Small intestine (tissue), 7 donors: ENCODE data around the gene LSM5. TPM values are rescaled to one million over a fixed set of nuclear protein-coding genes. Genes with fewer than 3 reads are reported as not detected.

ENCODE experiments used
- DNase-seq, 2 donors: peaks; one replicate each; pipeline versions ENCODE4 v3.0.0 to v3.0.0-alpha.2; 2013
- FAIRE-seq: peaks from 2 replicates; lab custom pipeline; 2012; peaks lifted over from hg19 to GRCh38; lab: Jason Lieb, UNC
- H3K27ac ChIP-seq, 3 donors: one replicate each; pipeline ENCODE4 v1.5.1; 2013; ENCODE audit warnings: low read length in 2 of 3, mild to moderate bottlenecking in 2 of 3, control low read depth in 1 of 3, inconsistent platforms in 1 of 3, low read depth in 1 of 3, moderate library complexity in 1 of 3
- H3K27me3 ChIP-seq, 3 donors: one replicate each; pipeline ENCODE4 v1.6.1; 2013; ENCODE audit warnings: low read length in 3 of 3, inconsistent platforms in 1 of 3; ENCODE audit not compliant: control insufficient read depth in 3 of 3, insufficient read depth in 3 of 3
- H3K36me3 ChIP-seq, 3 donors: one replicate each; pipeline ENCODE4 v1.6.1; 2013; ENCODE audit warnings: low read length in 3 of 3, inconsistent platforms in 1 of 3, low read depth in 1 of 3, mild to moderate bottlenecking in 1 of 3, moderate library complexity in 1 of 3; ENCODE audit not compliant: control insufficient read depth in 3 of 3, insufficient read depth in 2 of 3
- H3K4me1 ChIP-seq, 3 donors: one replicate each; pipeline ENCODE4 v1.6.1; 2013; ENCODE audit warnings: low read length in 2 of 3, inconsistent platforms in 1 of 3, low read depth in 1 of 3, mild to moderate bottlenecking in 1 of 3, moderate library complexity in 1 of 3; ENCODE audit not compliant: control insufficient read depth in 3 of 3, insufficient read depth in 2 of 3
- H3K4me3 ChIP-seq, 3 donors: one replicate each; pipeline ENCODE4 v1.5.1; 2013; ENCODE audit warnings: low read length in 3 of 3, control low read depth in 1 of 3, inconsistent platforms in 1 of 3, low read depth in 1 of 3, mild to moderate bottlenecking in 1 of 3, moderate library complexity in 1 of 3
- H3K9me3 ChIP-seq, 2 donors: one replicate each; pipeline ENCODE4 v1.6.1; 2013; ENCODE audit warnings: low read depth in 1 of 2, low read length in 1 of 2; ENCODE audit not compliant: control insufficient read depth in 2 of 2, insufficient read depth in 1 of 2
- WGBS, 3 donors: extraction: QIAGEN DNeasy Blood & Tissue Kit; methylation state at CpG; one replicate each; pipeline ENCODE4 v1.1.7; 2013; 5-methylcytosine and 5-hydroxymethylcytosine counted together
- polyA plus RNA-seq, 4 donors: library from polyadenylated mRNA; stranded (reverse) in 3 of 4; unstranded in 1 of 4; fragments of 200-250 nt in 3 of 4; fragments of 120-200 nt in 1 of 4; gene quantifications; one replicate each; pipeline versions ENCODE4 v1.2.1 to v1.2.3, GENCODE V29; 2013
- donor health status: healthy with polysubstance abuse.
- donor health status: control.
- donor health status: control.
- donor health status: Bipolar disorder and iron deficiency.
- donor health status: healthy.

LSM5 gene
- polyA plus RNA-seq, 4 donors, result 56.7 to 126 (median 67.7) TPM

- H3K9me3 ChIP-seq, result peaks cover 0 to 31% of the 10 kb centered on the region in 2 donors
- FAIRE-seq (no peak), DNase-seq (peak; percentile 36 to 82)
- peak overlapping the region in 2 of 3 donors; percentile 21 to 92 for H3K27ac ChIP-seq
- 17 to 48% (median 47%) methylated on average over 3 of the region's 3 CpGs for WGBS, 3 donors
- peaks cover 0 to 12% (median 6%) of the 10 kb centered on the region in 3 donors for H3K4me1 ChIP-seq
- H3K4me3 ChIP-seq, result peak overlapping the region in 1 of 3 donors; percentile 4
- H3K36me3 ChIP-seq, result peaks cover 0 to 7% (median 2%) of the 10 kb centered on the region in 3 donors
- H3K27me3 ChIP-seq, result no peaks in the 10 kb centered on the region
Measured at GRCh38 chr7:32516551-32517100, 26.4 kb upstream of the LSM5 start.

- DNase-seq, result peak; percentile 64 to 77
- Histone ChIP-seq H3K9me3 (peaks cover 0 to 27% of the 10 kb centered on the region in 2 donors), H3K4me3 (peak overlapping the region in 1 of 3 donors; percentile 4), H3K4me1 (peaks cover 0 to 12% (median 6%) of the 10 kb centered on the region in 3 donors), H3K36me3 (peaks cover 0 to 9% (median 2%) of the 10 kb centered on the region in 3 donors), H3K27ac (peak overlapping the region in 2 of 3 donors; percentile 21 to 92), H3K27me3 (no peaks in the 10 kb centered on the region)
- no peak for FAIRE-seq
- WGBS, 3 donors, result 25 to 54% (median 32%) methylated on average over 3 of the region's 3 CpGs
Measured at GRCh38 chr7:32515890-32516550, 25.8 kb upstream of the LSM5 start.

GRCh38 chr7:32513210-32513609 lies 23.0 kb upstream of the LSM5 start:
- WGBS, 3 donors, result 99 to 100% (median 100%) methylated on average over 1 of the region's 1 CpG
- no peak overlapping the region for H3K27ac ChIP-seq
- FAIRE-seq (no peak), DNase-seq (no peak)
- peaks cover 0 to 18% (median 0%) of the 10 kb centered on the region in 3 donors for H3K36me3 ChIP-seq
- peaks cover 0 to 9% of the 10 kb centered on the region in 2 donors for H3K9me3 ChIP-seq
- no peaks in the 10 kb centered on the region for H3K27me3 ChIP-seq
- H3K4me1 ChIP-seq, result peaks cover 0 to 12% (median 6%) of the 10 kb centered on the region in 3 donors
- no peak overlapping the region for H3K4me3 ChIP-seq

- H3K4me3 ChIP-seq, result no peak overlapping the region
- peaks cover 0 to 15% (median 0%) of the 10 kb centered on the region in 3 donors for H3K36me3 ChIP-seq
- H3K27me3 ChIP-seq, result no peaks in the 10 kb centered on the region
- WGBS, 3 donors, result 94 to 96% (median 94%) methylated on average over 4 of the region's 4 CpGs
- peaks cover 0 to 12% (median 6%) of the 10 kb centered on the region in 3 donors for H3K4me1 ChIP-seq
- no peak for DNase-seq
- no peak for FAIRE-seq
- H3K27ac ChIP-seq, result no peak overlapping the region
- peaks cover 0 to 6% of the 10 kb centered on the region in 2 donors for H3K9me3 ChIP-seq
Measured at GRCh38 chr7:32511791-32512190, 21.6 kb upstream of the LSM5 start.

GRCh38 chr7:32507414-32507813 lies 17.2 kb upstream of the LSM5 start:
- H3K27me3 ChIP-seq, result no peaks in the 10 kb centered on the region

GRCh38 chr7:32506266-32507054 lies 16.3 kb upstream of the LSM5 start:
- peak overlapping the region in 1 of 3 donors; percentile 4 for H3K27ac ChIP-seq
- H3K27me3 ChIP-seq, result no peaks in the 10 kb centered on the region
- H3K9me3 ChIP-seq, result peaks cover 0 to 3% of the 10 kb centered on the region in 2 donors
- H3K4me1 ChIP-seq, result peaks cover 0 to 5% (median 0%) of the 10 kb centered on the region in 3 donors
- peaks cover 0 to 18% (median 0%) of the 10 kb centered on the region in 3 donors for H3K36me3 ChIP-seq
- WGBS, 3 donors, result 77 to 89% (median 84%) methylated on average over 5 of the region's 5 CpGs
- DNase-seq (no peak), FAIRE-seq (no peak)
- H3K4me3 ChIP-seq, result no peak overlapping the region

More at GRCh38 chr7:32507414-32507813, 17.2 kb upstream of the LSM5 start:
- Histone ChIP-seq H3K4me3 (no peak overlapping the region), H3K27ac (no peak overlapping the region), H3K36me3 (peaks cover 0 to 17% (median 0%) of the 10 kb centered on the region in 3 donors), H3K9me3 (peaks cover 0 to 3% of the 10 kb centered on the region in 2 donors), H3K4me1 (no peaks in the 10 kb centered on the region)
- WGBS, 3 donors, result 90 to 94% (median 93%) methylated on average over 6 of the region's 6 CpGs
- DNase-seq, result no peak
- no peak for FAIRE-seq

GRCh38 chr7:32502728-32503127 lies 12.5 kb upstream of the LSM5 start:
- DNase-seq (no peak), FAIRE-seq (no peak)
- Histone ChIP-seq H3K36me3 (peaks cover 0 to 12% (median 0%) of the 10 kb centered on the region in 3 donors), H3K27ac (no peak overlapping the region), H3K27me3 (no peaks in the 10 kb centered on the region), H3K4me1 (peaks cover 2 to 11% (median 3%) of the 10 kb centered on the region in 3 donors), H3K9me3 (peaks cover 0 to 3% of the 10 kb centered on the region in 2 donors), H3K4me3 (no peak overlapping the region)
- WGBS, 3 donors, result 59 to 72% (median 68%) methylated on average over 4 of the region's 4 CpGs

- FAIRE-seq (no peak), DNase-seq (no peak)
- no peak overlapping the region for H3K4me3 ChIP-seq
- H3K27ac ChIP-seq, result no peak overlapping the region
- no peaks in the 10 kb centered on the region for H3K27me3 ChIP-seq
- H3K9me3 ChIP-seq, result peaks cover 0 to 3% of the 10 kb centered on the region in 2 donors
- peaks cover 3 to 15% (median 4%) of the 10 kb centered on the region in 3 donors for H3K4me1 ChIP-seq
- WGBS, 3 donors, result 47 to 93% (median 73%) methylated on average over 1 of the region's 1 CpG
- peaks cover 0 to 13% (median 0%) of the 10 kb centered on the region in 3 donors for H3K36me3 ChIP-seq
Measured at GRCh38 chr7:32501522-32501921, 11.3 kb upstream of the LSM5 start.
